ENCODE results near the gene GPHN. TPM values are rescaled to one million over a fixed set of nuclear protein-coding genes. Genes with fewer than 3 reads are reported as not detected.

GPHN gene
- total RNA-seq, 1 donor from 2014 or later, result 27.0 TPM

DNA sequence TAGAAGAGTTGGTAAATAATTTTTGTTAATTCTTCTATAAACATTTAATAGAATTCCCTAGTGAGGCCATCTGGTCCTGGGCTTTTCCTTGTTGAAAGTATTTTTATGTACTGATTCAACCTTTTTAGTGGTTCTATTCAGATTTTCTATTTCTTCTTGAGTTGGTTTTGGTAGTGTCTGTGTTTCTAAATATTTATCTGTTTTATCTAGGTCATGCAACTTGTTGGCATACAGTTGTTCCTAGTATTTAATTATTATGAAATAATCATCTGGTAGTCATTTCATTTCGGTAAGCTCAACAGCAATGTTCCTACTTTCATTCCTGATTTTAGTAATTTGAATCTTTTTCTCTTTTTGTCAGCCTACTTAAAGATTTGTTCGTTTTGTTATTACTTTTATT, 447.2 kb downstream of the GPHN start:
- no peak for DNase-seq
- Histone ChIP-seq H3K27me3 (ENCODE audit: low read depth) (no peaks in the 10 kb centered on the region), H3K4me3 (no peak overlapping the region), H3K4me1 (no peaks in the 10 kb centered on the region), H3K27ac (no peak overlapping the region), H3K36me3 (no peaks in the 10 kb centered on the region), H3K9me3 (peaks cover 36% of the 10 kb centered on the region)
- ATAC-seq, result no peak
- intact Hi-C loops (cut with DNase I), result no loop called here
- TF ChIP-seq CTCF (IDR thresholded peaks at IDR 0.05), result no peak

GRCh38 chr14:66959437-66960050, 451.6 kb downstream of the GPHN start:
- ATAC-seq (no peak), DNase-seq (no peak)
- peaks cover 31% of the 10 kb centered on the region for H3K9me3 ChIP-seq
- H3K36me3 ChIP-seq, result no peaks in the 10 kb centered on the region
- no peak overlapping the region for H3K27ac ChIP-seq
- no peaks in the 10 kb centered on the region for H3K4me1 ChIP-seq
- H3K4me3 ChIP-seq, result no peak overlapping the region
- intact Hi-C loops (cut with DNase I), result no loop called here
- no peak for TF ChIP-seq CTCF (IDR thresholded peaks at IDR 0.05)
- no peaks in the 10 kb centered on the region for H3K27me3 ChIP-seq (ENCODE audit: low read depth)

- Histone ChIP-seq H3K4me1 (no peaks in the 10 kb centered on the region), H3K9me3 (no peaks in the 10 kb centered on the region), H3K27ac (no peak overlapping the region), H3K27me3 (ENCODE audit: low read depth) (no peaks in the 10 kb centered on the region), H3K4me3 (no peak overlapping the region), H3K36me3 (peaks cover 9% of the 10 kb centered on the region)
- intact Hi-C loops (cut with DNase I), result no loop called here
- ATAC-seq (no peak), DNase-seq (no peak)
- TF ChIP-seq CTCF (IDR thresholded peaks at IDR 0.05), result no peak
These were observed 457.9 kb downstream of the GPHN start for GRCh38 chr14:66965831-66966230.

- DNase-seq, result no peak
- Histone ChIP-seq H3K27ac (no peak overlapping the region), H3K4me3 (no peak overlapping the region), H3K4me1 (no peaks in the 10 kb centered on the region), H3K27me3 (ENCODE audit: low read depth) (no peaks in the 10 kb centered on the region), H3K9me3 (no peaks in the 10 kb centered on the region), H3K36me3 (no peaks in the 10 kb centered on the region)
- intact Hi-C loops (cut with DNase I), result no loop called here
- no peak for ATAC-seq
- no peak for TF ChIP-seq CTCF (IDR thresholded peaks at IDR 0.05)
These were observed 464.5 kb downstream of the GPHN start for GRCh38 chr14:66972469-66972868.

GRCh38 chr14:66974397-66975025, 466.6 kb downstream of the GPHN start:
- no peaks in the 10 kb centered on the region for H3K9me3 ChIP-seq
- no peak overlapping the region for H3K4me3 ChIP-seq
- H3K27me3 ChIP-seq (ENCODE audit: low read depth), result no peaks in the 10 kb centered on the region
- no peaks in the 10 kb centered on the region for H3K4me1 ChIP-seq
- ATAC-seq, result no peak
- H3K27ac ChIP-seq, result no peak overlapping the region
- DNase-seq, result no peak
- TF ChIP-seq CTCF (IDR thresholded peaks at IDR 0.05), result no peak
- intact Hi-C loops (cut with DNase I), result no loop called here
- H3K36me3 ChIP-seq, result no peaks in the 10 kb centered on the region

Measured in lower lobe of right lung (tissue), 2 donors.